WTC11 (cell line): ENCODE data around the gene PSMG4.

Source experiments
- CREM ChIP-seq: sonication (generic); formaldehyde crosslinking; IDR thresholded peaks from 2 replicates; pipeline ENCODE4 v1.8.1; 2022; ENCODE audit warnings: mild to moderate bottlenecking, missing genetic modification reagents, moderate library complexity
- CTCF ChIP-seq: fragments of 200-600 bp; IDR thresholded peaks from 2 replicates; pipeline ENCODE4 v1.8.0; 2022; ENCODE audit warnings: antibody characterized with exemption
- IRF2 ChIP-seq: sonication (generic); formaldehyde crosslinking; IDR thresholded peaks from 2 replicates; pipeline ENCODE4 v1.8.0; 2022; ENCODE audit warnings: low read depth, missing genetic modification reagents, borderline replicate concordance
- ZNF281 ChIP-seq: sonication (generic); formaldehyde crosslinking; IDR thresholded peaks from 2 replicates; pipeline ENCODE4 v1.8.0; 2023; ENCODE audit warnings: mild to moderate bottlenecking, missing genetic modification reagents
- TF ChIP-seq, protein P1 (sequence below): fragments of 250-450 bp; sonication (Bioruptor Pico); IDR thresholded peaks from 2 replicates; pipeline ENCODE4 v1.9.0; 2021; ENCODE audit warnings: mild to moderate bottlenecking

DNA sequence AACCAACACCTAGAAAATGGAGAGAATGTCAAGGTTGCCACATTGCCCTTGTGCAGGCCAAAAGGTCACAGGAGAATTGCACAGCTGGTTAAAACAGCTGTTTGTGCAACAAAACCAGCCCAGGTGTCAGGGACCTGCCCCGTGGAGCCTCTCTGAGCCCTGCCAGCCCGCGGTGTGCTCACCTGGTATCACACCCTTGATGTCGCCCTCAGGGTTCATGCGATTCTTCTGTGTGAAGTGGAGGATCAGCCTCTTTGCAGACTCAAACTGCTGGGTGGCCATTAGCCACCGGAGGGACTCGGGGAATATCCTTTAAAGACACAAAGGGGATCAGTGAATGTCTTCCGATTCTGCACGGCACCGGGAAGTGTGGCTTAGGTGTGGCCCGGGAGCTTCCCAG, 39.2 kb downstream of the PSMG4 start:
- TF ChIP-seq, protein P1, sequence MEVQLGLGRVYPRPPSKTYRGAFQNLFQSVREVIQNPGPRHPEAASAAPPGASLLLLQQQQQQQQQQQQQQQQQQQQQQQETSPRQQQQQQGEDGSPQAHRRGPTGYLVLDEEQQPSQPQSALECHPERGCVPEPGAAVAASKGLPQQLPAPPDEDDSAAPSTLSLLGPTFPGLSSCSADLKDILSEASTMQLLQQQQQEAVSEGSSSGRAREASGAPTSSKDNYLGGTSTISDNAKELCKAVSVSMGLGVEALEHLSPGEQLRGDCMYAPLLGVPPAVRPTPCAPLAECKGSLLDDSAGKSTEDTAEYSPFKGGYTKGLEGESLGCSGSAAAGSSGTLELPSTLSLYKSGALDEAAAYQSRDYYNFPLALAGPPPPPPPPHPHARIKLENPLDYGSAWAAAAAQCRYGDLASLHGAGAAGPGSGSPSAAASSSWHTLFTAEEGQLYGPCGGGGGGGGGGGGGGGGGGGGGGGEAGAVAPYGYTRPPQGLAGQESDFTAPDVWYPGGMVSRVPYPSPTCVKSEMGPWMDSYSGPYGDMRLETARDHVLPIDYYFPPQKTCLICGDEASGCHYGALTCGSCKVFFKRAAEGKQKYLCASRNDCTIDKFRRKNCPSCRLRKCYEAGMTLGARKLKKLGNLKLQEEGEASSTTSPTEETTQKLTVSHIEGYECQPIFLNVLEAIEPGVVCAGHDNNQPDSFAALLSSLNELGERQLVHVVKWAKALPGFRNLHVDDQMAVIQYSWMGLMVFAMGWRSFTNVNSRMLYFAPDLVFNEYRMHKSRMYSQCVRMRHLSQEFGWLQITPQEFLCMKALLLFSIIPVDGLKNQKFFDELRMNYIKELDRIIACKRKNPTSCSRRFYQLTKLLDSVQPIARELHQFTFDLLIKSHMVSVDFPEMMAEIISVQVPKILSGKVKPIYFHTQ (CRISPR knock-in tag), result no peak
- TF ChIP-seq ZNF281 (no peak), CTCF (no peak), CREM (no peak), IRF2 (CRISPR knock-in tag) (no peak)
